HT1080 (cell line): ENCODE measurements around the gene CRB1. TPM values are rescaled to one million over a fixed set of nuclear protein-coding genes. Genes with fewer than 3 reads are reported as not detected.
"Not testable (repeated sequence)": the region's sequence is repeated elsewhere in the genome, so short reads cannot be mapped to it uniquely, and the experiment has no call there.

ENCODE experiments used
- DNase-seq: peaks from one replicate; pipeline ENCODE4 v3.0.0-alpha.2; 2015; ENCODE audit warnings: low read depth
- total RNA-seq: library from RNA; depleted of rRNA; stranded (reverse); fragments of >200 nt; shearing (Covaris generic); gene quantifications from 2 replicates; pipeline ENCODE4 v1.2.3, GENCODE V29; 2014

The CRB1 gene
- total RNA-seq, 1 experiment from 2014 or later: not detected

DNA sequence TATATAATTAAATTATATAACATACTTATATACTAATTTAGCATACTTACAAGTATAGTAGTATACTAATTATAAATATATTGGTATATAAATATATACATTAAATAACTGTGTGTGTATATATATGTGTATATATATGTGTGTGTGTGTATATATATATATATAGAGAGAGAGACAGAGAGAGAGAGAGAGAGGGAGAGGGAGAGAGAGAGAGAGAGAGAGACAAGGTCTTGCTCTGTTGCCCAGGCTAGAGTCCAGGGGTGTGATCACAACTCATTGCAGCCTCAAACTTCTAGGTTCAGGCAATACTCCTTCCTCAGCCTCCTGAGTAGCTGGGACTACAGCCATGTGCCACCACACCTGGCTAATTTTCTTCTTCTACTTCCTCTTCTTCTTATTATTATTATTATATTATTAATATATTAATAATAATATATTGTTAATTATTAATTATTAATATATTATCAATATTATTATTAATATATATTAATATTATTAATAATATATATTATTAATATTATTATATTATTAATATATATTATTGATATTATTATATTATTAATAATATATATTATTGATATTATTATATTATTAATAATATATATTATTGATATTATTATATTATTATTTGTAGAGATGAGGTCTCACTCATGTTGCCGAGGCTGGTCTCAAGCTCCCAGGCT, 185.5 kb downstream of the CRB1 start:
- DNase-seq: no peak

DNA sequence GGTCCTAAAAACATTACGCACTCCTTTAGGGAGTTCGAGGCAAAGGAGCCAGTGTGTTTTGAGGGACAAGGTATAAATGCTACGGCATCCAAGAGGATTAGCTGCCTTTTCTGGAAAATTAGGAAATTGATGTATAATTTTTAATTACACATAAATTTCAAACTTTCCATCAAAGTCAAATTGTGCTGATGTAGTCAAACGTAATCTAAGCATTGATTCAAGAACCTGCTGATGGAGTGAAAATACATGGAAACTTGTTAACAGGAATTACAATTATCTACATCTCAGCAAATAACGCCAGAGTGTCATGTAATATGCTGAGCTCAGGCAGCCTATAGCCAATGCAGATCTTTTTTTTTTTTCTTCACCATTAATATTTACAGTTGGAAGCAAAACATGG, 194.5 kb downstream of the CRB1 start:
- no peak for DNase-seq

DNA sequence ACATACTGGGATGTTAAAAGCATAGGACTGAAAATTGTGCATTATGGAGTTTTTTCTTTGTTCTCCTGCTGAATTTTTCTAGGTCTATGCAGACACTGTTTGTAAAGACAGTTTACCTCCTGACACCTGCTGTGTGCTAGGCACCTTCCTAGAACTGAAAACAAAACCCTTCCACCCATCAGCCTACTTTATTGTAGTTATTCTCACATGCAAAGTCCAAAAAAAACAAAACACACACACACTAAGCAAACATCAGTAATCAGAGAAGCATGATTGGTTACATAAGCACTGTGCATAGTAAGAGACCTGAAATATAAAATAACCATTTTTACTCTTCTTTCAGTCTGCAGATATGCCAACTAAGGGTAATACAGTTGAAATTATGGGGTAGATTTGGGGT, 195.1 kb downstream of the CRB1 start:
- DNase-seq: no peak

DNA sequence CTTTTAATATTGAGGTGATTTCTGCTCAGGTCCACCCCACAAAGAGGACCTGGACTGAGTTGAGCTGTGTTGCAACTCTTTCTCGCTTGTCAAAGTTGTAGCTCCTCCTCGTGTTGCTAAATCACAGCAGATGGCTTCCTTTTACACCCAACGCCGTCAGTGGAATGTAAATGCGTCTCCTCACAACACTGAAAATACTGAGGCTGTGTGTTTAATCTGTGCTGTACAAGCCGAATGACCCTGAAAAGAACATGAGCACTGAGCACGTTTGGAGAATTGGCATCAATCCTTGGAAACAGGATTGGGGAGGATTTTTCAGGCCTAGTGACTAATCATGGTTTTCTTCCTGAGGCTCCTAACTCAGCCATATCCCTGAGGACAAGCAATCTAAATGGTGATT, 196.0 kb downstream of the CRB1 start:
- DNase-seq: peak; percentile 9

DNA sequence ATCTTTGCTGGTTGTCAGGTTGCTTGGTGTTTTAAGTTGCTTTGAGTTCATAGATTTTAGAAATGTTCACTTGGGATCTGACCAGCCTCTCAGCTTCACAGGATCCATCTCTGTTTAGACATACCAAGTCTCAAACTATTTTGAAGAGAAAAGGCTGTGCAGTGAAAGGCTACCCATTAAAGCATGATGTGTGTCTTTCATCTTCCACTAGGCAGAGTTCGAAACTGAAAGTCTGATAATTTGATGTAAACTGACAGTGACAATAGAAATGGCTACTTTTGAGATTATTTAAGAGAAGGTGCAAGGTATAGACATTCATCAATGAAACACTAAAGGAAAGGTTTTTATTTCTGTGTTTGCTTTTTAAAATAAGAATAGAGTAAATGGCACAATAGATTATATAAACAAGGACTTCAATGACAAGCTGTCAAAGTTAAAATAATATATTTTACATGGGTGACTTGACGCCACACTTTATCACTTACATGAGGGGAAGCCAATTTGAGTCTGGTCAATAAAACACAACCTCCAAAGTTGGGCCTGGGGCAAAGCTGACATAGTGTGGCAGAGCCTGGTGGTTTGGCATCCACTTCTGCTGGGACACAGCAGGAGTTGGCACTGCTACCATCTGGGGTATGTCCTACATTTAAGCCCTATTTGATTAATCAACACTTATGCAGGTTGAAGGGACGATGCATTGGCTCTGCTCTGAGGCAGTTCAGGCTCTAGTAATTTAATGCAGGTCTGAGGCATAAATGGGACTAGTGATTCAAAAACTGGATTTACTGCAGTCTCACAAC, 197.7 kb downstream of the CRB1 start:
- no peak for DNase-seq

DNA sequence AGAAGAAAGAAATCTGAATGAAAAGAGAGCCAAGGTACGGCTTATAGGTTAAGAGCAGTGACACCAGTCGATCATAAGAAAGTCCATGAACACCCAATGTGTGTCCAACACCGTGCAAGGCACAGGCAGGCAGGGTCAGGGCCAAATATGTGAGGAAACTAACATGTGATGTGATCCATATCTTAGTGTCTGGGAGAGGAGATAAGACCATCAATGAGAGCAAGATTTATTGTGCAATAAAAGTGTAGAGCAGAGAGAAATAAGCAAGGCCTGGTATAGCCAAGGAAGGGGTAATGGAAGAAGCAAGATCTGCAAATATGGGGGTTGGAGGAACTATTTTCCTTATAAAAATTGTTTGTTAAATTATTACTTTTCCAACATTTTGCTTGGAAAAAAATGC, 198.8 kb downstream of the CRB1 start:
- no peak for DNase-seq

GRCh38 chr1:197467881-197468280, 199.8 kb downstream of the CRB1 start:
- peak; percentile 67 for DNase-seq

DNA sequence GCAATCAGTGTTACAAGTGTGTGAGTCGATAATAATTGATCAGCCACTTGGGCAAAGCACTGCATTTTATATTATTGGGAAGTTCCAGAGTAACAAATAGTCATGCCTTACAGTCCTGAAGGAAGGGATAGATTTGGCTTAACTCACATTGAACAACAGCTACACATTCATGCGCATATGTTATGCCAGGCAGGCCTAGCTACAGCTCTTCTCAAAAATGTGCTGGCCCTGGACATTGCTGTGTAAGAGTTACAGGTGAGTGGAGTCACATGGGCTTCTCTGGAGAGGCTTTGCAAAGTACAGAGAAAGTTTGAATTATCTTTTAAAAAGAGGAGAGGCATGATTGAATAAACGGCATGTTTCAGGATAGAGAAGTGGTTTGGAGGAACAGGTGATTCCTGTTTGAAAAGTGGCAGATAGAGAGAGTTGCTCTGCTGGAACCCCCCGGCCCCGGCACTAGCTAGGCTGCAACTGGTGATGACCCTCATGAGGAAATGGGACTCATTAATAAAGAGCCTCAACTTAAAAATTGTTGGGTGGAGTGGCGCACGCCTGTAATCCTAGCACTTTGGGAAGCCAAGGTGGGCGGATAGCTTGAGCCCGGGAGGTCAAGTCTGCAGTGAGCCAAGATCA, 200.6 kb downstream of the CRB1 start:
- no peak for DNase-seq

DNA sequence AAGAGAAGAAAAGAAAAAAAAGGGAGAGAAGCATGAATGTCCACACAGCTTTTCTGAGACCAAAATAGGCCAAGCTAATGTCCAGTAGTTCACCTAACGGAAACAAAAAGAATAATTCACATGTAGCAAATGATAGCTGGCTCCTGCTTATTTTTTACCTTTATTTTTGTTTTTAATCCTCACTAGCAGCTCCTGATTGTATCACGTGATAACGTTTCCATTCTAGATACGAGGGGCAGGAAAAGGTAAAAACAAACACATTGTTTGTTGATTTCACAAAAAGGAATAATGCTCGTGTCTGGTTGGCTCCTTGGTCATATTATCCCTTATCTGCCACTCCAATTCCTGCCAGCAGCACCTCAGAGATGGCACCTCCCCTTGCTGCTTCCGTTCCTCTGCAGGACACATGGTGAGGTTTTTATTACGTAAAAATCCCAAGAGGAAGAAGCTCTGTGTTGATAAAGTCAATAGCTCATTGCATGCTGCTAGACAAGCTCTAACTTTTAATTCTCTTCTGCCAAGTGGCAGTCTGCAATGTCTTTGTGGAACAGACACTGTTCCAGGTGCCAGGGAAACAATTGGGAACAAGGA, 201.7 kb downstream of the CRB1 start:
- DNase-seq: no peak

DNA sequence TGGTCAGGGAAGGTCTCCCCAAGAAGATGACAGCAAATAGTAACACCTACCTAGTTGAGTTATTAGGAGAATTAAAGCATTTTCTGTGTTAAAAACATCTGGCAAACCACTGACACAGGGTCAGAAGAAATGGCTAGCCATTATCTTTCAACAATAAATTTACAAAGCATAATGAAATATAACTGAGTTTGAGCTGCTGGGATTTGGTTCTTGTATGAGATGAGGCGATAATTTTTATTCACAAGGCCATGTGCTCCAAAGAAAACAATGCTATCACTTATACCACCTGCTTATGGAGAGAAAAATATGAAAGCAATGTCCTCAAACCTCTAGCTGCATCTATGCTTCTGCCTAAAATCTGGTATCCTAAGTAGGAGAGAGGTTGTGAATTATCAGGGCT, 202.3 kb downstream of the CRB1 start:
- DNase-seq: no peak

DNA sequence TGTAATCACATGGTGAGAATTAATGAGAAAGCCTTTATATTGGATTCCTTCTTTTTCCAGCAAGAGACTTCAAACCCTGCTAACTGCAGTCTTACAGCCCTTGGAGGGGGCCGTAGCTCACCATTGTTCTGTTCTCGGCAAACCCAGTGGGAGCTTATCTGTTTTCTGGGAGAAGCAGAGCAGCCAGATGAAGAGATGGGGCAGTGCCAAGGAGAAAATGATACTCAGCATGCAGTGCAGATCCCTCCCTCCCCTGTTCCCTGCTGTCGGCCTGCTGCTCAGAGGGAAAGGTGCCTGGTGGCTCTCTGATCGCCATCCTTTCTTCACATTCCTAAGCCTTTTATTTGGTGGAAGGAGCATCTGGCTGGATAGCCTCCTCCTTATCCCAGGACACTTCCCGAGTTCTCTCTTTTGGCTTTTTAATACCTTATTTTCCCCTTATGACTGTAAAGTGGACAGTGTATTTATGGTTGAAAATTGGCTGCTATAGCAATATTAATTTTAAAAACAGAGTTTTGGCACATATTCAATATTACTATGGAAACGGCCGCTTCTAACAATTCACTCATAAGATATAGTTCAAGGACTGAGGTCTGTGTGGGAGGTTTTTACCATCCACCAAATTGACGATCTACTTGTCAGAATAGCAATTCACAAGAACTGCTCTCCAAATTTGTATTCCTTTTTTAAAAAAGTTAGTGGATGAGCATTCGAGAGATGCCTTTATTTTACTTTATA, 203.4 kb downstream of the CRB1 start:
- DNase-seq: no peak

DNA sequence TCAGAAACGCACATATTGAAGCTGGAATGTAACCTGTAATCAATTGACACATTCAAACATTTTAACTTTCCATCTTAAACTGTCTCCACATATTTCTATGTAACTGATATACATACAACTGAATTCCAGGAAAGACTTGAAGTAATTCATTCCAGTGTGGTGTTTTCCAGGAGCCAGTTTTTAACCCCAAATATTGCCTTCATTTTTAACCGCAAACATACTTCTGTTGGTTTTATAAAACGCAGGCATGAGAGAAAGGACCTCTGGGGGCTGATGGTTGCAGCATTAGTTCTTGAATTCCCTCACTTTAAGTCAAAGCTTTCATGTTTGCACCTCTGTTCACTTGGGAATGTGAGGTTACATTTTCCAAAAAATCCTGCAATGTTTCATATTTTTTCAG, 204.1 kb downstream of the CRB1 start:
- DNase-seq: no peak

DNA sequence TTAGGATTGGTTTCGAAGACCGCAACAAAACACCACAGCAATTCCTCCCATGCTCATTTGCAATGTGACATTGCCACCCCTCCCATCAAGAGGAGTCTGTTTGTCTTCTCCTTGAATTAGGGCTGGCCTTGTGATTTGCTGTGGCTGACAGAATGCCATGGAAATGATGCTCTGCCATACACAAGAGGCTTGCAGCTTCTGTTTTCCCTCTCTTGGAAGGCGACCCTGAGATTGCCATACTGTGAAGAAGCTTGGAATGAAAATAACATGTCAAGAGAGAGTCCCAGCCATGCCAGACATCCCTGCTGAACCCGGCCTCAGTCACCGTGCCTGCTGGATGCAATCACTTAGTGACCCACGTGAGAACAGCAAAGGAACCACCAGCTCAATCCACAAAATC, 212.4 kb downstream of the CRB1 start:
- no peak for DNase-seq

DNA sequence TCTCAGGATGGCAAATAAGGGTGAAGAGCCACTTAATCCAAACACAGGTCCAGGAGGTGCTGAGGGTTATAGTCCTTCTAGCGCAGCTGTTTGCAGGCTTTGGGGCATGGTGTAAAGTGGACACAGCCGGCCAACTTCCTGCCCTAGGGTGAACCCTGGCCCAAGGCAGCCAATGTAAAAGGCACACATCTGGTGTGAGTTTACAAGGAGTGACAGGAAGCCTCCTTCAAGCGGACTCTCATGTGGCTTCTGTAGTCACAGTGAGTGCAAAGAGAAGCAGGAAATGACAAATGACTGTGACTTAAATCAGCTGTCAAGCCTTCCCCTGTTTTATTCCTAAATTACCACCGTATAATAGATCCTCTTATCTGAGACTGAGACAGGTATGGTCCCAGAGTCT, 213.0 kb downstream of the CRB1 start:
- DNase-seq: peak; percentile 47

- no peak for DNase-seq
Observed at GRCh38 chr1:197485790-197486189, 217.7 kb downstream of the CRB1 start.

- DNase-seq: peak; percentile 23
Observed at GRCh38 chr1:197486946-197487345, 218.9 kb downstream of the CRB1 start.

DNA sequence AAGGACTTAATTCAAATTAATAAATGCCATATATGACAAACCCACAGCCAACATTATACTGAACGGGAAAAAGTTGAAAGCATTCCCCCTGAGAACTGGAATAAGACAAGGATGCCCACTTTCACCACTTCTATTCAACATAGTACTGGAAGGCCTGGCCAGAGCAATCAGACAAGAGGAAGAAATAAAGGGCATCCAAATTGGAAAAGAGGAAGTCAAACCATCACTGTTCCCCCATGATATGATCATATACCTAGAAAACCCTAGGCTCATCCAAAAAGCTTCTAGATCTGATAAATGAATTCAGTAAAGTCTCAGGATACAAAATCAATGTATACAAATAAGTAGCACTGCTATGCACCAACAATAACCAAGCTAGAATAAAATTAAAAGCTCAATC, 223.5 kb downstream of the CRB1 start:
- not testable (repeated sequence) for DNase-seq

GRCh38 chr1:197496722-197497121, 228.7 kb downstream of the CRB1 start:
- DNase-seq: no peak

DNA sequence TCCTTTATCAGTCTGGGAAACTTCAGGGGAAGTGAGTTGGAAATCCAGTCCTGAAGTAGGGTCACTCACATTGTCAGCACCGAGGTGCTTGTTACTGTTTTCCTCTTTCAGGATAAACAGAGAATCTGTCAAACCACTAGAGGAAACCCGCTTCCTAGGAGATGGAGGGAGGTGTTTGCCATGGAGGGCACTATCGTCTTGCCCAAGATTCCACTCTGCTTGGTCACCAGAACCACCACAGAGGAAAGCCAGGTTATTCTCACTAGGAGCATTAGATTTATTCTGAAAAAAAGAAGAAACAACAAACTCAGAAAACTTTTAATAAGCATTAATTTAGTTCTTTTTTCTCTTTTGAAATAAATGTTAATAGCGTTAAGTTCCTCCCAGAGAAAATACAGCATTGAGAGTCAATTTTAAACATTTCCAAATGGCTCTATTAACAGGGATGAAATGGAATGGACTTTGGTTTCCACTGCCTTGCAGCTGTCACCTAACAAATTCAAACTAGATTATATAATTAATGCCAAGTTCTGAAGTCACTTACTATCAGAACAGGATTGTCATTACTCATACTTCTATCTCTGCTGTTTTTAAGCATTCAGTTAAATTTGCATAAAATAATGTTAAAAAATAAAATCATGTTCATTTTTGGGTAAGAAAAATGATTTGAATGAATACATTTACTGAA, 242.8 kb downstream of the CRB1 start:
- peak; percentile 4 for DNase-seq

- no peak for DNase-seq
Observed at GRCh38 chr1:197515421-197515820, 247.4 kb downstream of the CRB1 start.
